Measurements from ENCODE around the gene ALDH3B2. TPM values are rescaled to one million over a fixed set of nuclear protein-coding genes. Genes with fewer than 3 reads are reported as not detected.

Gene ALDH3B2
- total RNA-seq, 2 experiments from 2014 or later: not detected

- Histone ChIP-seq H3K9me3 (ENCODE audit: control insufficient read depth in 1 of 2, insufficient read depth in 1 of 2, low read length in 2 of 2) (peaks cover 0 to 5% of the 10 kb centered on the region in 2 experiments), H3K27me3 (ENCODE audit: control insufficient read depth in 1 of 2, insufficient read depth in 2 of 2, low read length in 2 of 2) (no peaks in the 10 kb centered on the region), H3K27ac (ENCODE audit: low read depth in 1 of 2, low read length in 2 of 2) (no peak overlapping the region), H3K4me3 (ENCODE audit: low read length) (no peak overlapping the region), H3K36me3 (ENCODE audit: insufficient read depth, low read length) (no peaks in the 10 kb centered on the region), H3K4me1 (ENCODE audit: insufficient read depth, low read length) (peaks cover 25% of the 10 kb centered on the region)
- ATAC-seq (ENCODE audit: poor library complexity): no peak
- ChIA-PET CTCF (no interaction called here), POLR2A (no interaction called here)
- H3K27ac Mint-ChIP-seq: no peak overlapping the region
- H3K9me3 Mint-ChIP-seq: no peaks in the 10 kb centered on the region
- no peak for TF ChIP-seq CTCF (IDR thresholded peaks at IDR 0.05)
- no peaks in the 10 kb centered on the region for H3K27me3 Mint-ChIP-seq
- DNase-seq: peak in 1 of 14 experiments; percentile 6
- H3K36me3 Mint-ChIP-seq (ENCODE audit: low read depth): no peaks in the 10 kb centered on the region
- H3K4me1 Mint-ChIP-seq (ENCODE audit: low read depth): peaks cover 13% of the 10 kb centered on the region
- no peak overlapping the region for H3K4me3 Mint-ChIP-seq
- intact Hi-C loops (cut with DNase I, micrococcal nuclease): no loop called here
Measured at GRCh38 chr11:67642173-67643120, 32.0 kb downstream of the ALDH3B2 start.

- peaks cover 5% of the 10 kb centered on the region for H3K4me1 Mint-ChIP-seq (ENCODE audit: low read depth)
- H3K36me3 Mint-ChIP-seq (ENCODE audit: low read depth): no peaks in the 10 kb centered on the region
- POLR2A ChIA-PET: no interaction called here
Measured at GRCh38 chr11:67641338-67642172, 32.9 kb downstream of the ALDH3B2 start.

More at GRCh38 chr11:67641338-67642172, 32.9 kb downstream of the ALDH3B2 start:
- TF ChIP-seq CTCF (IDR thresholded peaks at IDR 0.05): no peak
- no peak for ATAC-seq (ENCODE audit: poor library complexity)
- Histone ChIP-seq H3K4me3 (ENCODE audit: low read length) (no peak overlapping the region), H3K36me3 (ENCODE audit: insufficient read depth, low read length) (no peaks in the 10 kb centered on the region), H3K27me3 (ENCODE audit: control insufficient read depth in 1 of 2, insufficient read depth in 2 of 2, low read length in 2 of 2) (no peaks in the 10 kb centered on the region), H3K27ac (ENCODE audit: low read depth in 1 of 2, low read length in 2 of 2) (no peak overlapping the region), H3K9me3 (ENCODE audit: control insufficient read depth in 1 of 2, insufficient read depth in 1 of 2, low read length in 2 of 2) (peaks cover 0 to 5% of the 10 kb centered on the region in 2 experiments), H3K4me1 (ENCODE audit: insufficient read depth, low read length) (peaks cover 16% of the 10 kb centered on the region)
- Mint-ChIP-seq H3K9me3 (no peaks in the 10 kb centered on the region), H3K27ac (no peak overlapping the region), H3K4me3 (no peak overlapping the region), H3K27me3 (no peaks in the 10 kb centered on the region)
- CTCF ChIA-PET: no interaction called here
- peak in 1 of 14 experiments; percentile 8 for DNase-seq
- intact Hi-C loops (cut with DNase I, micrococcal nuclease): loop anchor here in 1 of 2 experiments (2.0 kb wide), 1 partner anchor 17 kb away; no protein-coding TSS in a partner anchor
